Fibroblast of villous mesenchyme (primary cell): ENCODE measurements around the gene HDGF. TPM values are rescaled to one million over a fixed set of nuclear protein-coding genes. Genes with fewer than 3 reads are reported as not detected.

Experiments used
- DNase-seq: peaks from one replicate; pipeline ENCODE4 v3.0.0-alpha.2; 2010; ENCODE audit warnings: low read depth
- H3K4me3 ChIP-seq: 2 replicates; pipeline ENCODE4 v1.5.1; 2011; ENCODE audit warnings: low read depth, mild to moderate bottlenecking, low read length
- total RNA-seq: library from RNA; depleted of rRNA; stranded (reverse); fragments of >200 nt; gene quantifications from 2 replicates; pipeline ENCODE4 v1.2.3, GENCODE V29; 2012
- TF ChIP-seq, protein P1 (sequence below): IDR thresholded peaks from 2 replicates; pipeline ENCODE4 v1.5.1; 2012; ENCODE audit warnings: low read depth, mild to moderate bottlenecking, low read length; ENCODE audit not compliant: insufficient read depth

Gene HDGF
- total RNA-seq, 1 donor = 196 TPM

DNA sequence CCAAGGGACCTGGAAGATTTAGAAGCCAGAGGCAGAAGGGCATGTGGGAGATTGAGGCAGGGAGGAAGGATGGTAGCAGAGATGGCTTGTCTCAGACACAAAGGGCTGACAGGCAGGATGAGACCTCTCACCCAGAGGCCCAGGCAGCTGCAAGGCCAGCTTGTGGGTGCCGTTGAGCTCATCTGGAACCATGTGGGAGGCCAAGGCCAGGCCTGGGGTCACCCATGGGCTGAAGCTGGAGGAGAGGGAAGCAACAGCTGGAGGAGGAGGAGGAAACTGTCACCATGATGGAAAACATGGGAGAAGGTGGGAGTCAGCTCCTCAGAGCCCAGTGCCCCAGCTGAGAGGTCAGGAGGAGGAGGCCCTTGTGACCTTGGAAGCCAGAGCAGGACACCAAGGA is 52.5 kb downstream of the HDGF start:
- no peak overlapping the region for H3K4me3 ChIP-seq
- TF ChIP-seq, protein P1, sequence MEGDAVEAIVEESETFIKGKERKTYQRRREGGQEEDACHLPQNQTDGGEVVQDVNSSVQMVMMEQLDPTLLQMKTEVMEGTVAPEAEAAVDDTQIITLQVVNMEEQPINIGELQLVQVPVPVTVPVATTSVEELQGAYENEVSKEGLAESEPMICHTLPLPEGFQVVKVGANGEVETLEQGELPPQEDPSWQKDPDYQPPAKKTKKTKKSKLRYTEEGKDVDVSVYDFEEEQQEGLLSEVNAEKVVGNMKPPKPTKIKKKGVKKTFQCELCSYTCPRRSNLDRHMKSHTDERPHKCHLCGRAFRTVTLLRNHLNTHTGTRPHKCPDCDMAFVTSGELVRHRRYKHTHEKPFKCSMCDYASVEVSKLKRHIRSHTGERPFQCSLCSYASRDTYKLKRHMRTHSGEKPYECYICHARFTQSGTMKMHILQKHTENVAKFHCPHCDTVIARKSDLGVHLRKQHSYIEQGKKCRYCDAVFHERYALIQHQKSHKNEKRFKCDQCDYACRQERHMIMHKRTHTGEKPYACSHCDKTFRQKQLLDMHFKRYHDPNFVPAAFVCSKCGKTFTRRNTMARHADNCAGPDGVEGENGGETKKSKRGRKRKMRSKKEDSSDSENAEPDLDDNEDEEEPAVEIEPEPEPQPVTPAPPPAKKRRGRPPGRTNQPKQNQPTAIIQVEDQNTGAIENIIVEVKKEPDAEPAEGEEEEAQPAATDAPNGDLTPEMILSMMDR = no peak
- no peak for DNase-seq

GRCh38 chr1:156697481-156697880 is 54.0 kb downstream of the HDGF start:
- TF ChIP-seq, protein P1 = no peak
- no peak for DNase-seq

GRCh38 chr1:156696755-156697154 is 54.7 kb downstream of the HDGF start:
- DNase-seq = no peak
- TF ChIP-seq, protein P1 = no peak
- no peak overlapping the region for H3K4me3 ChIP-seq

More at GRCh38 chr1:156697481-156697880, 54.0 kb downstream of the HDGF start:
- H3K4me3 ChIP-seq = no peak overlapping the region

DNA sequence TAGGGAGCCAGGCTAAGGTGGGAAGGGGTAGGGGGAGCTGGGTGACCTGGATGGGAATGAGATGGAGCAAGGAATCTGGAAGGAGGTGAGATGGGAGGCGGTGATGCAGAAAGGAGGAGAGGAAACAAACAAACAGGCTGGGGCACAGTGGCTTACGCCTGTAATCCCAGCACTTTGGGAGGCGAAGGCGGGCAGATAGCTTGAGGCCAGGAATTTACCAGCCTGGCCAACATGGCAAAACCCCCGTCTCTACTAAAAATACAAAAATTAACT is 56.8 kb downstream of the HDGF start:
- TF ChIP-seq, protein P1 = no peak
- H3K4me3 ChIP-seq = no peak overlapping the region
- DNase-seq = no peak

DNA sequence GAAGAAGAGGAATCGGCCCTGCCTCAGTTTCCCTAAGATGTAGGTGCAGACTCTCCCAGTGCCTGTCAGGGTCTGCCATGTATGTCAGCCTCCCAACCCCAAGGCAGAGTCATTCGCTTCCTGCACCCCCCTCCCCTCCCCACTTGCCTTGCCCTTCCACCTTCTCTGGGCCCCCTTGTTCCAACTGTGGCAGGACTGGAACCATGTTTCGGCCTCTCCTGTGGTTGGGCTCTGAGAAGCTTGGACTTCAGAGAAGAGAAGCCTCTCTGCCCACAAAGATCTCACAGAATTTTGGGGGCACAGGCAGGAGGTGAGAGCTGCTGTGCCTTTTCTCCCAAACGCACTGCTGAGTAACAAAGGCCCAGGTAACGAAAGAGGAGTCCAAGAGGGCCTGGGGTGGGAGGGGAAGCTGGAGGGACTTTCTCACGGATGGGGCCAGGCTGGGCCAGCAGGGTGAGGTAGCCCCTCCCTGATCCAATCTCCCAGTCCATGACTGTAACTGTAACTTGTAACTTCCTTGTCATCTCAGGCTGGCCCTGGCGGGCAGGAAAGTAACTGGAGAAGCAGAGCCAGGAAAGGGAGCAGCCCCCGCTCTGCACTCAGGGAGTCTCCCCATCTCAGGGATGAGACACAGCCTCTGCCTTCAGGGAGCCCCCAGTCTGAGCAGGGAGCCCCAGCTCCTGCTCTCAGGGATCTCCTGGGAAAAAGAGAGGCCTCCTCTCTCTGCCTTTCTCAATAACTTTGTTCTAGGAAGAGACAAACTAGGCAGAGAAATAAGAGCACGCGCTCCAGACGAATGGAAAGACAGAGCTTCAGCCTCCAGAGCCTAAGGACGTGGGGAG is 57.4 kb downstream of the HDGF start:
- H3K4me3 ChIP-seq = no peak overlapping the region
- TF ChIP-seq, protein P1 = no peak
- no peak for DNase-seq

DNA sequence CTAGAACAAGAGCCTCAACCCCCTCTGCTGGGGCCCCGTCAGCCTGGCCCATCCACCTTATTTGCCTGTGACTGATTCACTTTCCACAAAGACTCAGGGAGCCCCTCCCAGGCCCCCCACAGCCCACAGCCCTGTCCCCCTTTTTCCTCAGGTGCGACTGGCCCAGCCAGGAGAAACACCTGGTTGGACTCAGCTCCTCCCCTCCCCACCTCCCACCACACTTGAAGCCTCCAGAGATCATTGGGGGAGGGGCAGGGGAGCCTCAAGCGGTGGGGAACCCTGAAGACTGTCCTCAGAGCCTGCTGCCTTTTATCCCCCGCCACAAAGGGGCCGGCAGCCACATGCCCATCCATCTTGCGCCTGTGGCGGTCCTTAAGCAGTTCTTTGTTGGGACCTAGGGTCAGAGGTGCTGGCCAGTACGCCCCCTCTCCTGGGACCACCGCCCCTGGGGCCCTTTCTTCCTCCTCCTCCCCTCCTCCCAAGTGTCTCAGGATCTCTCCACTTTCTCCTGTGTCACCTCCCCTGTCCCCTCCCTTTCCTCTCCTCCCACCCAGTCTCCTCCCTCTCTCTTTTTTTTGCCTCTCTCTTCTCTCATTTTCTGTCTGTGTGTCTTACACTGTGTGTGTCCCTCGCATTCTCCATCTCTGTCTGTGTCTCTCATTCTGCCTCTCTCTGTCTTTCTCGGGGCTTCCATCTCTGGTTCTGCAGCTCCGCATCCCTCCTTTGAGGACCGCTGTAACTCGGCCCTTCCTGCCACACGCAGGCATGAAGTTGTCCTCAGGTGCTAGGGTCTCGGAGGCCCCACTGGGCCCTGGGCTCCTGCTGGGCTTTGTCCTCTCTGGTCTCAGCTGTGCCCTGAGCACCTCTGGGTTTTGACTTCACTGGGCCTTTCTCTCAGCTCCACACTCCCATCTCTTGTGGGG is 58.3 kb downstream of the HDGF start:
- no peak for DNase-seq
- TF ChIP-seq, protein P1 = no peak
- H3K4me3 ChIP-seq = no peak overlapping the region
